OCI-LY3 (cell line): Measurements from ENCODE around the gene SLC35A3.

Source experiments
- H2AFZ ChIP-seq: fragments of 200-600, 300-600 bp; shearing (Covaris generic); 2 replicates; pipeline ENCODE4 v1.6.0; 2014; ENCODE audit warnings: antibody characterized with exemption, low read depth, low read length
- H3K27ac ChIP-seq: fragments of 200-600, 300-600 bp; sonication (generic); 2 replicates; pipeline ENCODE4 v1.5.1; 2014; ENCODE audit warnings: mild to moderate bottlenecking, low read length, moderate library complexity, mixed read lengths
- H3K27me3 ChIP-seq: fragments of 200-600, 300-600 bp; sonication (generic); 2 replicates; pipeline ENCODE4 v1.6.1; 2014; ENCODE audit warnings: low read depth, low read length, mixed read lengths
- H3K36me3 ChIP-seq: fragments of 200-600, 300-600 bp; sonication (generic); replicated peaks from 2 replicates; pipeline ENCODE3; 2014; ENCODE audit warnings: low read depth, low read length, mixed read lengths
- H3K4me1 ChIP-seq: fragments of 300-600, 200-600 bp; sonication (generic); 2 replicates; pipeline ENCODE4 v1.6.1; 2014; ENCODE audit warnings: low read length, mixed read lengths
- H3K4me2 ChIP-seq: fragments of 200-600, 300-600 bp; sonication (generic); 2 replicates; pipeline ENCODE4 v1.6.1; 2014; ENCODE audit warnings: low read length, mixed read lengths
- H3K4me3 ChIP-seq: fragments of 300-600, 200-600 bp; sonication (generic); 2 replicates; pipeline ENCODE4 v1.5.1; 2014; ENCODE audit warnings: antibody characterized with exemption, mild to moderate bottlenecking, low read length, moderate library complexity
- H3K79me2 ChIP-seq: fragments of 300-600, 200-600 bp; shearing (Covaris generic); 2 replicates; pipeline ENCODE4 v1.6.1; 2014; ENCODE audit warnings: mild to moderate bottlenecking, low read length, mixed read lengths
- H3K9ac ChIP-seq: fragments of 300-600, 200-600 bp; shearing (Covaris generic); 2 replicates; pipeline ENCODE4 v1.6.0; 2014; ENCODE audit warnings: mild to moderate bottlenecking, low read length, moderate library complexity
- H3K9me3 ChIP-seq: fragments of 200-600, 300-600 bp; shearing (Covaris generic); 2 replicates; pipeline ENCODE4 v1.6.1; 2014; ENCODE audit warnings: low read length, mixed read lengths; ENCODE audit not compliant: insufficient read depth
- H4K20me1 ChIP-seq: fragments of 200-600, 300-600 bp; sonication (generic); 2 replicates; pipeline ENCODE4 v1.6.1; 2016; ENCODE audit warnings: low read length, mixed read lengths; ENCODE audit not compliant: insufficient read depth
- EZH2phosphoT487 ChIP-seq: fragments of 200-600 bp; shearing (Covaris generic); IDR thresholded peaks from 2 replicates; pipeline ENCODE4 v1.6.1; 2018; ENCODE audit warnings: antibody characterized with exemption, mixed run types, low read depth
- TF ChIP-seq, protein P1 (sequence below): fragments of 200-600, 300-600 bp; sonication (generic); IDR thresholded peaks from 2 replicates; pipeline ENCODE4 v1.5.1; 2014; ENCODE audit warnings: antibody characterized with exemption, low read length, low read depth

The SLC35A3 gene

DNA sequence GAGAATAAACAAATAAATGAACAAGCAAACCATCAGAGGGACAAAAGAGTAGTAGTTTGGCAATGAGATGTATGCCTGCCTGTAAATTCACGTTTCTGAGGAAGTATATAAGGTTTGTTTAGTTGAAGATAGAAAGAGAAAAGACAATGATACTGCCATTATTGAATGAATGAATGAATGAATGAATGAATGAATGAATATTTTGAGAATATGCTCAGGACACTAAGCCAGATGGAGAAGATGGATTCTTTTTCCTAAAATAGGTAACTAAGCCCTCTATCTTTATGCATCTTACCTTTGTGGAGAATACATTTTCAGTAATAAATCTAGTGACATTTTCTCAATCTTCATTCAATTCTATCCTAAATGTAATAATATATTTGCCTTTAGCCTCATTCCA is 49.4 kb downstream of the SLC35A3 start:
- no peak for TF ChIP-seq EZH2phosphoT487
- TF ChIP-seq, protein P1, sequence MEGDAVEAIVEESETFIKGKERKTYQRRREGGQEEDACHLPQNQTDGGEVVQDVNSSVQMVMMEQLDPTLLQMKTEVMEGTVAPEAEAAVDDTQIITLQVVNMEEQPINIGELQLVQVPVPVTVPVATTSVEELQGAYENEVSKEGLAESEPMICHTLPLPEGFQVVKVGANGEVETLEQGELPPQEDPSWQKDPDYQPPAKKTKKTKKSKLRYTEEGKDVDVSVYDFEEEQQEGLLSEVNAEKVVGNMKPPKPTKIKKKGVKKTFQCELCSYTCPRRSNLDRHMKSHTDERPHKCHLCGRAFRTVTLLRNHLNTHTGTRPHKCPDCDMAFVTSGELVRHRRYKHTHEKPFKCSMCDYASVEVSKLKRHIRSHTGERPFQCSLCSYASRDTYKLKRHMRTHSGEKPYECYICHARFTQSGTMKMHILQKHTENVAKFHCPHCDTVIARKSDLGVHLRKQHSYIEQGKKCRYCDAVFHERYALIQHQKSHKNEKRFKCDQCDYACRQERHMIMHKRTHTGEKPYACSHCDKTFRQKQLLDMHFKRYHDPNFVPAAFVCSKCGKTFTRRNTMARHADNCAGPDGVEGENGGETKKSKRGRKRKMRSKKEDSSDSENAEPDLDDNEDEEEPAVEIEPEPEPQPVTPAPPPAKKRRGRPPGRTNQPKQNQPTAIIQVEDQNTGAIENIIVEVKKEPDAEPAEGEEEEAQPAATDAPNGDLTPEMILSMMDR: no peak
- Histone ChIP-seq H2AFZ (no peak overlapping the region), H4K20me1 (no peaks in the 10 kb centered on the region), H3K27ac (no peak overlapping the region), H3K36me3 (no peaks in the 10 kb centered on the region), H3K79me2 (no peaks in the 10 kb centered on the region), H3K4me2 (no peak overlapping the region), H3K4me1 (no peaks in the 10 kb centered on the region), H3K9ac (no peak overlapping the region), H3K9me3 (no peaks in the 10 kb centered on the region), H3K4me3 (no peak overlapping the region), H3K27me3 (no peaks in the 10 kb centered on the region)

DNA sequence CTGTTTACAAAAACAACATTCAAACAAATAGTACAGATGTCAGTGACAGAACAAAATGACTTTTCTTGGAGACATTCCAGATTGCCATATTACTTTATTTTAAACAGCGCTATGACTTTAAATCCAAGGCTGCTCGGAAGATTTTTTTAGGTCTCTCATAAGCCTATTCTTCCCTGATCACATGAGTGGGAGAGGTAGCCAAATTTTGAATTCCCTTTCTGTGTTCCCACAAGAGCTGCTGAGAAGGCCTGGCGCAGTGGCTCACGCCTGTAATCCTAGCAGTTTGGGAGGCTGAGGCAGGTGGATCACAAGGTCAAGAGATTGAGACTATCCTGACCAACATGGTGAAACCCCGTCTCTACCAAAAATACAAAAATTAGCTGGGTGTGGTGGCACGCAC is 53.7 kb downstream of the SLC35A3 start:
- no peaks in the 10 kb centered on the region for H3K79me2 ChIP-seq
- no peak overlapping the region for H3K4me2 ChIP-seq
- no peaks in the 10 kb centered on the region for H4K20me1 ChIP-seq
- H3K27me3 ChIP-seq: no peaks in the 10 kb centered on the region
- H3K9ac ChIP-seq: no peak overlapping the region
- H3K4me3 ChIP-seq: no peak overlapping the region
- H3K9me3 ChIP-seq: no peaks in the 10 kb centered on the region
- H3K36me3 ChIP-seq: no peaks in the 10 kb centered on the region
- no peak overlapping the region for H3K27ac ChIP-seq
- no peaks in the 10 kb centered on the region for H3K4me1 ChIP-seq
- no peak overlapping the region for H2AFZ ChIP-seq
- TF ChIP-seq, protein P1: no peak
- TF ChIP-seq EZH2phosphoT487: no peak

DNA sequence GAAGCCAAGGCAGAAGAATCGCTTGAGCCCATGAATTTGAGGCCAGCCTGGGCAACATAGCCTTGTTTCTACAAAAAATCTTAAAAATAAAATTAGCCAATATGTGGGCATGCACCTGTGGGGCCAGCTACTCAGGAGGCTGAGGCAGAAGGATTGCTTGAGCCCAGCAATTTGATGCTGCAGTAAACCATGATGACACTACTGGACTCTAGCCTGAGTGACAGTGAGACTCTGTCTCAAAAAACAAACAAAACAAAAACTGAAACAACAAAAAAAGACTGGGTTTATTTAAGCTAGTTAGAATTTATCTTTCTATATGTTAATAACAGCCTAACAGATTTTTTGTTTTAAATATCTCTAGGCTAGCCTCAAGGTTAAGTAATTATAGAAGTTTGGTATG is 57.4 kb downstream of the SLC35A3 start:
- no peak overlapping the region for H3K4me2 ChIP-seq
- no peak overlapping the region for H3K4me3 ChIP-seq
- no peaks in the 10 kb centered on the region for H3K9me3 ChIP-seq
- H3K36me3 ChIP-seq: no peaks in the 10 kb centered on the region
- no peaks in the 10 kb centered on the region for H3K4me1 ChIP-seq
- TF ChIP-seq EZH2phosphoT487: no peak
- TF ChIP-seq, protein P1: no peak
- no peak overlapping the region for H3K27ac ChIP-seq
- no peaks in the 10 kb centered on the region for H4K20me1 ChIP-seq
- H3K79me2 ChIP-seq: no peaks in the 10 kb centered on the region
- no peaks in the 10 kb centered on the region for H3K27me3 ChIP-seq
- H3K9ac ChIP-seq: no peak overlapping the region
- H2AFZ ChIP-seq: no peak overlapping the region

DNA sequence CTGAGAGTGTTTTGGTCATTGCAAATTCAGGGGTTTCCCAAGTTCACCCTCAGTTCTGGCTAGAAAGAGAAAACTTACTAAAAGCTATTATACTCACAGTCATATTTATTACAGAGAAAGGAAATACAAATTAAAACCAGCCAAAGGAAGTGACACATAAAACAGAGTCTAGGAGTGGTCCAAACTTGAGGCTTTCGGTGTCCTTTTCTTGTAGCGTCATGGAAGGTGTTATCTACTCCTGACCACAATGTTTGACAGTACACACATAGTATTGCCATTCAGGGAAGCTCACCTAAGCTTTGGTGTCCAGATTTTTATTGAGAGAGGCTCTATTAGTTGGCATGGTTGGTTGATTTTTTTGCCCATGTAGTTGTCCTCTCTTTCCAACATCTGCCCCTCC is 59.0 kb downstream of the SLC35A3 start:
- Histone ChIP-seq H3K4me2 (no peak overlapping the region), H3K9ac (no peak overlapping the region), H2AFZ (no peak overlapping the region), H3K9me3 (no peaks in the 10 kb centered on the region), H3K4me1 (no peaks in the 10 kb centered on the region), H3K27me3 (no peaks in the 10 kb centered on the region), H4K20me1 (no peaks in the 10 kb centered on the region), H3K36me3 (no peaks in the 10 kb centered on the region), H3K79me2 (no peaks in the 10 kb centered on the region), H3K4me3 (no peak overlapping the region), H3K27ac (no peak overlapping the region)
- TF ChIP-seq, protein P1: no peak
- no peak for TF ChIP-seq EZH2phosphoT487
